NCI-H1436 (cell line): ENCODE measurements around the gene PRLHR.

Experiments used
- DNase-seq: peaks from one replicate; lab custom pipeline; 2025; lab: John Stamatoyannopoulos, UW

PRLHR gene

GRCh38 chr10:118587881-118588651, 7.4 kb downstream of the PRLHR start:
- no peak for DNase-seq

- no peak for DNase-seq
These were observed 8.5 kb downstream of the PRLHR start for GRCh38 chr10:118586911-118587310.

- no peak for DNase-seq
These were observed 9.7 kb downstream of the PRLHR start for GRCh38 chr10:118585794-118586193.

- DNase-seq: no peak
These were observed 10.2 kb downstream of the PRLHR start for GRCh38 chr10:118585234-118585633.

GRCh38 chr10:118584181-118584954, 11.1 kb downstream of the PRLHR start:
- no peak for DNase-seq

GRCh38 chr10:118583611-118584010, 11.8 kb downstream of the PRLHR start:
- no peak for DNase-seq

- DNase-seq: no peak
These were observed 12.9 kb downstream of the PRLHR start for GRCh38 chr10:118582511-118582910.

GRCh38 chr10:118581340-118581739, 14.1 kb downstream of the PRLHR start:
- no peak for DNase-seq

- DNase-seq: no peak
These were observed 14.7 kb downstream of the PRLHR start for GRCh38 chr10:118580702-118581101.

- no peak for DNase-seq
These were observed 21.9 kb downstream of the PRLHR start for GRCh38 chr10:118573512-118573911.

GRCh38 chr10:118572256-118573041, 23.0 kb downstream of the PRLHR start:
- DNase-seq: no peak

GRCh38 chr10:118571123-118571522, 24.3 kb downstream of the PRLHR start:
- DNase-seq: no peak

GRCh38 chr10:118570591-118570990, 24.9 kb downstream of the PRLHR start:
- no peak for DNase-seq

- no peak for DNase-seq
These were observed 25.6 kb downstream of the PRLHR start for GRCh38 chr10:118569882-118570252.

- DNase-seq: no peak
These were observed 26.1 kb downstream of the PRLHR start for GRCh38 chr10:118569241-118569881.

- DNase-seq: peak; percentile 70
These were observed 27.1 kb downstream of the PRLHR start for GRCh38 chr10:118568327-118568848.

GRCh38 chr10:118567701-118568248, 27.7 kb downstream of the PRLHR start:
- no peak for DNase-seq

GRCh38 chr10:118566911-118567310, 28.5 kb downstream of the PRLHR start:
- DNase-seq: no peak

GRCh38 chr10:118565301-118566075, 30.0 kb downstream of the PRLHR start:
- DNase-seq: no peak

GRCh38 chr10:118564652-118565051, 30.8 kb downstream of the PRLHR start:
- peak; percentile 17 for DNase-seq

- no peak for DNase-seq
These were observed 31.3 kb downstream of the PRLHR start for GRCh38 chr10:118564114-118564513.
